Sigmoid colon (tissue), 7 donors: Measurements from ENCODE around the gene NACC2. TPM values are rescaled to one million over a fixed set of nuclear protein-coding genes. Genes with fewer than 3 reads are reported as not detected.

ENCODE experiments used
- DNase-seq: peaks from one replicate; pipeline ENCODE4 v3.0.0-alpha.2; 2019
- H3K27ac ChIP-seq, 4 donors: fragments of 200-600 bp; sonication (generic); one replicate each; pipeline ENCODE4 v1.5.1; 2016 to 2019; ENCODE audit warnings: mild to moderate bottlenecking in 1 of 4
- H3K27me3 ChIP-seq, 3 donors: fragments of 200-600 bp; sonication (generic); one replicate each; pipeline ENCODE4 v1.5.1; 2019; ENCODE audit warnings: mild to moderate bottlenecking in 1 of 3
- H3K36me3 ChIP-seq, 4 donors: fragments of 200-600 bp; sonication (generic); one replicate each; pipeline ENCODE4 v1.5.1; 2016 to 2019
- H3K4me1 ChIP-seq, 4 donors: fragments of 200-600 bp; sonication (generic); one replicate each; pipeline ENCODE4 v1.5.1; 2017 to 2019
- H3K4me3 ChIP-seq, 4 donors: fragments of 200-600 bp; sonication (generic); one replicate each; pipeline ENCODE4 v1.5.1; 2017 to 2019; ENCODE audit warnings: mild to moderate bottlenecking in 2 of 4, moderate library complexity in 1 of 4
- H3K9me3 ChIP-seq, 4 donors: fragments of 200-600 bp in 3 of 4; sonication (generic) in 3 of 4; one replicate each; pipeline versions ENCODE4 v1.5.1 to v1.6.1; 2013 to 2019
- EP300 ChIP-seq, 4 donors: sonication (generic); formaldehyde crosslinking; IDR thresholded peaks; one replicate each; pipeline ENCODE4 v1.6.1; 2017; ENCODE audit warnings: antibody characterized with exemption in 4 of 4
- POLR2A ChIP-seq, 2 donors: fragments of 450-650 bp; IDR thresholded peaks; one replicate each; pipeline ENCODE4 v1.6.1; 2016; ENCODE audit warnings: antibody characterized with exemption in 2 of 2, mild to moderate bottlenecking in 2 of 2, moderate library complexity in 2 of 2
- POLR2AphosphoS5 ChIP-seq, 4 donors: sonication (generic); formaldehyde crosslinking; IDR thresholded peaks; one replicate each; pipeline ENCODE4 v1.6.1; 2017; ENCODE audit warnings: antibody characterized with exemption in 4 of 4
- WGBS, 2 donors: extraction: QIAGEN DNeasy Blood & Tissue Kit; methylation state at CpG; one replicate each; pipeline ENCODE4 v1.1.7; 2013; 5-methylcytosine and 5-hydroxymethylcytosine counted together
- intact Hi-C: fragments of 100-400 bp; cut with DNase I; formaldehyde crosslinking; loops from one replicate; pipeline ENCODE4 v1.15.1; 2023
- polyA plus RNA-seq, 3 donors: library from polyadenylated mRNA; stranded (reverse); fragments of 200-250 nt; gene quantifications; one replicate each; pipeline ENCODE4 v1.2.3, GENCODE V29; 2013
- total RNA-seq, 4 donors: library from RNA; depleted of rRNA; stranded (reverse); fragments of >200 nt; gene quantifications; one replicate each; pipeline ENCODE4 v1.1.0, GENCODE V29; 2016
- TF ChIP-seq, protein P1 (sequence below), 4 experiments: fragments of 450-650 bp in 3 of 4; fragments of 200-600 bp in 1 of 4; IDR thresholded peaks; one replicate each; pipeline ENCODE4 v1.5.1; 2016 to 2019; ENCODE audit warnings: antibody characterized with exemption in 4 of 4, mild to moderate bottlenecking in 3 of 4, moderate library complexity in 2 of 4
- donor health status: healthy with polysubstance abuse.
- donor health status: Bipolar disorder and iron deficiency.
- donor health status: healthy.

The NACC2 gene
- total and polyA plus RNA-seq, 7 donors = 3.6 to 80.0 (median 41.6) TPM

- intact Hi-C loops = no loop called here
- Histone ChIP-seq H3K27me3 (peaks cover under 1 to 72% (median 55%) of the 10 kb centered on the region in 3 donors), H3K36me3 (no peaks in the 10 kb centered on the region), H3K9me3 (no peaks in the 10 kb centered on the region), H3K4me1 (no peaks in the 10 kb centered on the region), H3K4me3 (no peak overlapping the region), H3K27ac (no peak overlapping the region)
- no peak for DNase-seq
- WGBS, 2 donors = 68 to 80% methylated on average over 6 of the region's 6 CpGs
- TF ChIP-seq, protein P1, sequence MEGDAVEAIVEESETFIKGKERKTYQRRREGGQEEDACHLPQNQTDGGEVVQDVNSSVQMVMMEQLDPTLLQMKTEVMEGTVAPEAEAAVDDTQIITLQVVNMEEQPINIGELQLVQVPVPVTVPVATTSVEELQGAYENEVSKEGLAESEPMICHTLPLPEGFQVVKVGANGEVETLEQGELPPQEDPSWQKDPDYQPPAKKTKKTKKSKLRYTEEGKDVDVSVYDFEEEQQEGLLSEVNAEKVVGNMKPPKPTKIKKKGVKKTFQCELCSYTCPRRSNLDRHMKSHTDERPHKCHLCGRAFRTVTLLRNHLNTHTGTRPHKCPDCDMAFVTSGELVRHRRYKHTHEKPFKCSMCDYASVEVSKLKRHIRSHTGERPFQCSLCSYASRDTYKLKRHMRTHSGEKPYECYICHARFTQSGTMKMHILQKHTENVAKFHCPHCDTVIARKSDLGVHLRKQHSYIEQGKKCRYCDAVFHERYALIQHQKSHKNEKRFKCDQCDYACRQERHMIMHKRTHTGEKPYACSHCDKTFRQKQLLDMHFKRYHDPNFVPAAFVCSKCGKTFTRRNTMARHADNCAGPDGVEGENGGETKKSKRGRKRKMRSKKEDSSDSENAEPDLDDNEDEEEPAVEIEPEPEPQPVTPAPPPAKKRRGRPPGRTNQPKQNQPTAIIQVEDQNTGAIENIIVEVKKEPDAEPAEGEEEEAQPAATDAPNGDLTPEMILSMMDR (IDR thresholded peaks at IDR 0.05) = no peak
- no peak for TF ChIP-seq EP300 (IDR thresholded peaks at IDR 0.05)
- no peak for TF ChIP-seq POLR2A (IDR thresholded peaks at IDR 0.05)
- no peak for TF ChIP-seq POLR2AphosphoS5 (IDR thresholded peaks at IDR 0.05)
These were observed 47.3 kb upstream of the NACC2 start for GRCh38 chr9:136142414-136142796.

GRCh38 chr9:136141682-136142413 is 46.8 kb upstream of the NACC2 start:
- Histone ChIP-seq H3K4me3 (no peak overlapping the region), H3K27me3 (peaks cover 0 to 72% (median 55%) of the 10 kb centered on the region in 3 donors), H3K36me3 (no peaks in the 10 kb centered on the region), H3K27ac (no peak overlapping the region), H3K4me1 (no peaks in the 10 kb centered on the region), H3K9me3 (no peaks in the 10 kb centered on the region)
- 73 to 83% methylated on average over 19 of the region's 19 CpGs for WGBS, 2 donors
- TF ChIP-seq, protein P1 (IDR thresholded peaks at IDR 0.05) = no peak
- TF ChIP-seq EP300 (IDR thresholded peaks at IDR 0.05) = no peak
- TF ChIP-seq POLR2A (IDR thresholded peaks at IDR 0.05) = no peak
- TF ChIP-seq POLR2AphosphoS5 (IDR thresholded peaks at IDR 0.05) = no peak
- intact Hi-C loops = no loop called here
- DNase-seq = no peak

- no peaks in the 10 kb centered on the region for H3K4me1 ChIP-seq
- TF ChIP-seq, protein P1 (IDR thresholded peaks at IDR 0.05) = no peak
- TF ChIP-seq POLR2A (IDR thresholded peaks at IDR 0.05) (no peak), EP300 (IDR thresholded peaks at IDR 0.05) (no peak), POLR2AphosphoS5 (IDR thresholded peaks at IDR 0.05) (no peak)
- H3K4me3 ChIP-seq = no peak overlapping the region
- no peak for DNase-seq
- WGBS, 2 donors = 73 to 77% methylated on average over 14 of the region's 14 CpGs
- H3K27ac ChIP-seq = no peak overlapping the region
- no peaks in the 10 kb centered on the region for H3K36me3 ChIP-seq
- intact Hi-C loops = no loop called here
- H3K27me3 ChIP-seq = peaks cover 1 to 72% (median 57%) of the 10 kb centered on the region in 3 donors
- H3K9me3 ChIP-seq = no peaks in the 10 kb centered on the region
These were observed 45.9 kb upstream of the NACC2 start for GRCh38 chr9:136140966-136141365.

DNA sequence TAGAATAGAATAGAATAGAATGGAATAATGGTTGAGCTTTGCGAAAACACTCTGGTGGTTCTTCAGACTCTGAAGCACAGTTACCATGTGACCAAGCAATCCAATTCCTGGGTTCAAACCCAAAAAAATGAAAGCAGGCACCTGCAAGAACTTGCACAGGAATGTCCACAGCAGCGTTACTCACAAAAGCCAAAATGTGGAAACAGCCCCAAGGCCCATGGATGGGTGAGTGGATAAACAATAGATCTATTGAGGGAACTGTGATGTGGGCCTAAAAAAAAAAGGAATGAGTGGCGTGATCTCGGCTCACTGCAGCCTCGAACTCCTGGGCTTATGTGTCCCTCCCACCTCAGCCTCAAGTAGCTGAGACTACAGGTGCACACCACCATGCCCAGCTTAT is 45.0 kb upstream of the NACC2 start:
- no peaks in the 10 kb centered on the region for H3K9me3 ChIP-seq
- H3K4me1 ChIP-seq = no peaks in the 10 kb centered on the region
- intact Hi-C loops = no loop called here
- no peak for DNase-seq
- no peak for TF ChIP-seq EP300 (IDR thresholded peaks at IDR 0.05)
- TF ChIP-seq POLR2A (IDR thresholded peaks at IDR 0.05) = no peak
- TF ChIP-seq, protein P1 (IDR thresholded peaks at IDR 0.05) = no peak
- no peak for TF ChIP-seq POLR2AphosphoS5 (IDR thresholded peaks at IDR 0.05)
- no peak overlapping the region for H3K4me3 ChIP-seq
- H3K27ac ChIP-seq = no peak overlapping the region
- H3K27me3 ChIP-seq = peaks cover 11 to 72% (median 57%) of the 10 kb centered on the region in 3 donors
- no peaks in the 10 kb centered on the region for H3K36me3 ChIP-seq
- WGBS, 2 donors = 82 to 90% methylated on average over 5 of the region's 5 CpGs
